ENCODE data around the gene APOD.

APOD gene

GRCh38 chr3:195584543-195584870 lies 767 bp upstream of the APOD start:
- no peak for DNase-seq (ENCODE audit: low read depth)
- H3K4me3 ChIP-seq (ENCODE audit: low read depth, low read length), result no peak overlapping the region
- in situ Hi-C loops (cut with HindIII; ENCODE audit: low sequenced_read_pairs), result no loop called here
- TF ChIP-seq CTCF (IDR thresholded peaks at IDR 0.05; ENCODE audit: low read depth, low read length, missing control alignments), result no peak

- H3K4me3 ChIP-seq (ENCODE audit: low read depth, low read length), result no peak overlapping the region
- DNase-seq (ENCODE audit: low read depth), result no peak
- TF ChIP-seq CTCF (IDR thresholded peaks at IDR 0.05; ENCODE audit: low read depth, low read length, missing control alignments), result no peak
- in situ Hi-C loops (cut with HindIII; ENCODE audit: low sequenced_read_pairs), result no loop called here
Measured at GRCh38 chr3:195582947-195583346, 793 bp downstream of the APOD start.

GRCh38 chr3:195580744-195581443 lies 2.8 kb downstream of the APOD start:
- TF ChIP-seq CTCF (IDR thresholded peaks at IDR 0.05; ENCODE audit: low read depth, low read length, missing control alignments), result no peak
- DNase-seq (ENCODE audit: low read depth), result no peak
- in situ Hi-C loops (cut with HindIII; ENCODE audit: low sequenced_read_pairs), result no loop called here
- no peak overlapping the region for H3K4me3 ChIP-seq (ENCODE audit: low read depth, low read length)

- no peak for DNase-seq (ENCODE audit: low read depth)
- no peak overlapping the region for H3K4me3 ChIP-seq (ENCODE audit: low read depth, low read length)
- no peak for TF ChIP-seq CTCF (IDR thresholded peaks at IDR 0.05; ENCODE audit: low read depth, low read length, missing control alignments)
- in situ Hi-C loops (cut with HindIII; ENCODE audit: low sequenced_read_pairs), result no loop called here
Measured at GRCh38 chr3:195579281-195579680, 4.5 kb downstream of the APOD start.

- no peak for TF ChIP-seq CTCF (IDR thresholded peaks at IDR 0.05; ENCODE audit: low read depth, low read length, missing control alignments)
- in situ Hi-C loops (cut with HindIII; ENCODE audit: low sequenced_read_pairs), result no loop called here
- DNase-seq (ENCODE audit: low read depth), result no peak
- no peak overlapping the region for H3K4me3 ChIP-seq (ENCODE audit: low read depth, low read length)
Measured at GRCh38 chr3:195578565-195578964, 5.2 kb downstream of the APOD start.

GRCh38 chr3:195577645-195578177 lies 6.0 kb downstream of the APOD start:
- H3K4me3 ChIP-seq (ENCODE audit: low read depth, low read length), result no peak overlapping the region
- in situ Hi-C loops (cut with HindIII; ENCODE audit: low sequenced_read_pairs), result no loop called here
- no peak for TF ChIP-seq CTCF (IDR thresholded peaks at IDR 0.05; ENCODE audit: low read depth, low read length, missing control alignments)
- DNase-seq (ENCODE audit: low read depth), result no peak

Data from astrocyte of the cerebellum (primary cell).